Activated CD4-positive, alpha-beta T cell treated with anti-CD3 and anti-CD28 coated beads for 24 hours (primary cell): ENCODE results near the gene PPP1R14B.

ENCODE experiments used
- DNase-seq, 2 donors: peaks; one replicate each; pipeline ENCODE4 v3.0.0-alpha.2; 2020; ENCODE audit warnings: low read depth in 2 of 2

The PPP1R14B gene

GRCh38 chr11:64210301-64211020, 36.3 kb downstream of the PPP1R14B start:
- DNase-seq, result no peak

DNA sequence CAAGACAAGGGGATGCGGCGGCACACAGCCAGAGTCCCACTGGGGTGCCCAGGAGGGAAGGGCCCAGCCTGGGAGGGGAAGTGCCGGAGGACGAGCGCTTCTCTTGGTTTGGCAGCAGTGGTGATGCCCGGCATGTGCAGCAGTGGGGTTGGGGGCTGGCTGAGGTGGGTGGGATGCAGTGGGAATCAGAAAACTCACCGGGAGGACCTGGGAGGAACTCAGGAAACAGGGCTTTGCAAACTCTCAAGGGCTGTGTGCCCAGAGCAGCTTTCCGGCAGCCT, 37.2 kb downstream of the PPP1R14B start:
- no peak for DNase-seq

GRCh38 chr11:64208796-64209562, 37.8 kb downstream of the PPP1R14B start:
- no peak for DNase-seq

DNA sequence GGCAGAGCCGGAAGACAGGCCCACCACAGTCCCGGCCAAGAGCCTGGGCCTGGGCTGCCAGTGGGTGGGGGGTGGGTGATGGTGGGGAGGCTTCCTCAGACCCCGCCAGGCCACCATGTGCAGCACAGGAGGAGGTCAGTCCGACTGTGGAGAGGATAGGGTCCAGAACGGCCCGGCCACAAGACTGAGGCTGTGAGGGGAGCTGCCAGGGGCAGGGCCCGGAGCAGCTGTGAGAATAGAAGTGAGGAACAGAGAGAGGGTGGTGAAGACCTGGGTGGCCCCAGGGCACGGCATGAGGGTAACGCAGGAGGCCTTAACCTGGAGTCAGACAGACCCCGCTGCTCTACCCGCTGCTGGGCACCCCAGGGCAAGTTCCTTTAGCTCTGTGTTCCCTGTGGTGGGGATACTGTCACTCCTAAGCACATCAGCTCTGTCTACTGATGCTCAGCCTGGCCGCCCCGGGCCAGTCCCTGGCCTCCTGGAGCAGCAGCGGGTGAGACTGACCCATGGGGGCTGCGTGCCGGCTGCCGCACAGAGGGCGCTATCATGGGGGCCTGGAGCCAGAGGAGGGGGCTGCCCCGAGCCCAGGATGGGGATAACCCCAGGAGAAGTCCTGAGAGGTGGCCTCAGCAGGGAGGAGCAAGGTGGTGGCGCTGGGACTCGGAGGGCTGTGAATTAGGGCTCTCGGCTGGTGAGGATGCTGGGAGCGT, 38.5 kb downstream of the PPP1R14B start:
- no peak for DNase-seq

DNA sequence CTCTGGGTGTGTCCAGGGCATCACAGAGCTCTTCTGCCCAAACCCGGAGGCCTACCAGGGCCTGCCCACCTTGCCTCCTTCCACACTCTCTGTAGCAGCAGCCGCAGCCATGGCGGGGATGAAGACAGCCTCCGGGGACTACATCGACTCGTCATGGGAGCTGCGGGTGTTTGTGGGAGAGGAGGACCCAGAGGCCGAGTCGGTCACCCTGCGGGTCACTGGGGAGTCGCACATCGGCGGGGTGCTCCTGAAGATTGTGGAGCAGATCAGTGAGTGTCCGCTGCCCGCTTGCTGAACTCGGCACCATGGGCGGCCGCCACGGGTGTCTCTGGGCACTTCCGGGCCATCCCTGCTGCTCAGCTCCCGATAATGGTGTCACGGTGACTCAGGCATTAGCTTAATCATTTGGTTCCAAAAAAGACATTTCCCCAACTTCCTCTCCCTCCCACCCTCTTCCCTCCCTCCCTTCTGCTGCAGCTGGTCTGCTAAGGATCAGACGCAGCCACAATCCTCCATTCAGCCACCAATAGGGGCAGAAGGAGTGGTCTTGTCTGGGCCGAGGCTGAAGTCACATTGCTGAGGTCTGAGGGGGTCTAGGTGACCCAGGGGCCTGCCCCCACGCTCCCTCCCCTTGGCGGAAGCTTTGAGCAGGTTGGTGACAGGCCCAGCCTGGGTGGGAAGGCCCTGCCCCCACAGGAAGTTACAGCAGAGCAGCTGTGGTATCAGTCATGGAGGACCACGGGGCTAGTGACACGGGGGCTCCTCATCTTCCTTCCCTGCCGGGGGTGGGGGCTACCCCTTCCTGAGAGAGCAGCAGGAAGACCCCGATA, 39.3 kb downstream of the PPP1R14B start:
- DNase-seq, result peak; percentile 69 to 70

DNA sequence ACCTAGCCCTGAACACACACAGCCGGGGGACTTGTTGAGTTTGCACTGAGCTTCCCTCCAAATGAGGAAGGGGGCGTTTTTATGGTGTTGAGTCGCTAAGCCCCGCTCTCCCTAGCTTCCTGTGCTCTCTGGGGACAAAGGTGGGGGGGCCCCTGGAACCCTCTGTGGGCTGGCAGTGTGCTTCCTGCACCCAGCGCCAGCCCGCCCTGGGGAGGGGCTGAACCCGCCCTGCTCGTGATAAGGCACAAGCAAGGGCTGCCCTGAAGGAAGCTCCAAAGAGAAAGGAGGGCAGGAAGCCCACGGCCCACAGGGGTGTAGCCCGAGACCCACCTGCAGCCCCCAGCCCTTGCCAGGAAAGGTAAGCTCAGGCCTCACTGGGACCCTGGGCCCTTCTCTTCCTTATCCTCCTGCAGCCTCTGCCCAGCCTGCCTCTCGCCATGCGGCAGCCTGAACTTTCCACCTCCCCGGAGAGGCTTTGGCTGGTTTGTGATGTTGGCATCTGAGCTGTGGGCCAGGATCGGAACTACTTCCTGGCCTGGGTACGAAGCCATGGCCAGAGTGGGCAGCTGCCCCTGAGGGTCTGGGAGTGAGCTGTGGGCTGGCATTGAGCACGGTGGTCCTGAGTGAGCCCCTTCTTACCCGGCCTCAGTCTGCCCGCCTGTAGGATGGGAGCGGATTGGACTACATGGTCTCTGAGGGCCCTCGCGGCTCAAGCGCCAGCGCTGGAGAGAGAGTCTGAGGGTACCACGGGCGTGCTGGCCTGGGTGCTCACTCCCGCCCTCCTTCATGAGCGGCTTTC, 40.1 kb downstream of the PPP1R14B start, which contains the start of gene FERMT3:
Gene FERMT3 (plus strand): TSS at position 265 of the 799 bp plus-strand sequence. CDS start 644 bp downstream, outside the sequence.
- peak; percentile 61 to 82 for DNase-seq

GRCh38 chr11:64204464-64204989, 42.2 kb downstream of the PPP1R14B start:
- DNase-seq, result peak; percentile 59 to 66

GRCh38 chr11:64204080-64204440, 42.7 kb downstream of the PPP1R14B start:
- DNase-seq, result no peak

GRCh38 chr11:64203421-64204079, 43.2 kb downstream of the PPP1R14B start:
- DNase-seq, result no peak

- no peak for DNase-seq
Measured at GRCh38 chr11:64202992-64203391, 43.8 kb downstream of the PPP1R14B start.

GRCh38 chr11:64201543-64201942, 45.2 kb downstream of the PPP1R14B start:
- no peak for DNase-seq

DNA sequence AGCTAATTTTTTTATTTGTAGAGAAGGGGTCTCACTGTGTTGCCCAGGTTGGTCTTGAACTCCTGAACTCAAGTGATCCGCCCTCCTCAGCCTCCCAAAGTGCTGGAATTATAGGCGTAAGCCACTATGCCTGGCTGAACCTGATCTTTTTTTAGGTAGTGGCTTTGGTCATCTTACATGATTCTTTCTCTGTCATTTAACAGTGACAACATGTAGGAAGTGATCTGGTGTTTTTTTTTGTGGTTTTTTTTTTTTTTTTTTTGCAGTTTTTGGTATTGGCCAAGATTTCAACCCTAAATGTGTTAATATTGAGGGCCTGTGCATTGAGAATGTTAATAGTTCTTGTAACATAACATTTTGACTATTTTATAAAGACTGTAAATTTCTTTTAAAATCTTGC, 48.2 kb downstream of the PPP1R14B start:
- no peak for DNase-seq

GRCh38 chr11:64196626-64197025, 50.1 kb downstream of the PPP1R14B start:
- no peak for DNase-seq
